GM21515 (cell line): ENCODE measurements around the gene SLC7A10.
"Not testable (repeated sequence)": the region's sequence is repeated elsewhere in the genome, so short reads cannot be mapped to it uniquely, and the experiment has no call there.

Experiments used
- ATAC-seq: cut with Tn5 transposase; IDR thresholded peaks from one replicate; pipeline ENCODE4 v1.9.1; 2021; ENCODE audit not compliant: unreplicated experiment

Gene SLC7A10

DNA sequence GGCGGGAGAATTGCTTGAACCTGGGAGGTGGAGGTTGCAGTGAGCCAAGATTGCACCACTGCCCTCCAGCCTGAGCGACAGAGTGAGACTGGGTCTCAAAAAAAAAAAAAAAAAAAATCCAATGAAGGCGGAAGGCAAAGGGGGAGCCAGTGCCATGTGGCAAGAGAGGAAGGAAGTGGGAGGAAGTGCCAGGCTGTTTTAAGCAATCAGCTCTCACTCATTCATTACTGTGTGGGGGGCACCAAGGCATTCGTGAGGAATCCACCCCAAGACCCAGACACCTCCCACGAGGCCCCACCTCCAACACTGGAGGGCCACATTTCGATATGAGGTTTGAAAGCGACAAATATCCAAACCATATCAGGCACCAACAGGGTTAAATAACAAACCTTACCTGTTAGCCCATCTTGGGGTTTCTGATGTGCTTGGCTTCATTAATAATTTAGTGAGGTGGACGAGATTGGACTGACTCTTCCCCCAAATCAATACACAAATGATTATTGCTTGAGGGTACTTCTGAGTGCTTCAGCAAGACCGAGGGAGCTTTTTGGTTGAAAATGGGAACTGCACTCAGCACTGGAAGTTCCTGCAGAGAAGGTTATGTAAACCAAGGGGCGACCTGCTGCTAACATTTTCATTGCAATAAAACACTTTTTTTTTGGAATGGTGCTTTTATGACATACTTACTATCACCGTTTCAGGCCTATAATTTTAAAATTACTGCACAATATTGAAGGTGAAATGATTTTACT lies 39.0 kb downstream of the SLC7A10 start:
- ATAC-seq = no peak

DNA sequence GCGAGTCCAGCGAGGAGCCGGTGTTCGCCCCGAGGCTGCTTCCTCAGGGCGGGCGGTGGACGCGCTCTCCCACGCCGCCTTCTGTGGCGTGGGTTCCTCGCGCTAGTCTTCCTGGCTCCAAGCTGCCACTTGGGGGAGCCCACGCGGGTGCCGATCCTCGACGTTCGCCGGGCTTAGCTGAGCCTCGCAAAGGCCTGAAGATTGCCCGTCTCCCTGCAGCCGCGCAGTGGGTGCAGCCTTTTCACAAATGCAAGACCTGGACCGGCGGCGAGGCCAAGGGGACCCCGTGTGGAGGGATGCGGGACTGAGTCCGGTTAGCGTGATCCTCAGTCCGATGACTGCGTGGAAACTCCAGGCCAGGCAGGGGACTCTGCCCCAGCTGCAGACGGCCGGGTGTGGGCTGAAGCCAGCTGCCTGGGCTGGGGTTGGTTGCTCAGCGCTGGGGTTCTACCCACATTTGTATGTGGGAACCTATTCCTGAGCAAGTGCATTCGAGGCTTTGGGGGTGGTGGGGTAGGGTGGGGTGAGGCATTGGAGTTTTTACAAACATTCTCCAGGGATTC lies 48.2 kb downstream of the SLC7A10 start:
- ATAC-seq = peak; percentile 26

DNA sequence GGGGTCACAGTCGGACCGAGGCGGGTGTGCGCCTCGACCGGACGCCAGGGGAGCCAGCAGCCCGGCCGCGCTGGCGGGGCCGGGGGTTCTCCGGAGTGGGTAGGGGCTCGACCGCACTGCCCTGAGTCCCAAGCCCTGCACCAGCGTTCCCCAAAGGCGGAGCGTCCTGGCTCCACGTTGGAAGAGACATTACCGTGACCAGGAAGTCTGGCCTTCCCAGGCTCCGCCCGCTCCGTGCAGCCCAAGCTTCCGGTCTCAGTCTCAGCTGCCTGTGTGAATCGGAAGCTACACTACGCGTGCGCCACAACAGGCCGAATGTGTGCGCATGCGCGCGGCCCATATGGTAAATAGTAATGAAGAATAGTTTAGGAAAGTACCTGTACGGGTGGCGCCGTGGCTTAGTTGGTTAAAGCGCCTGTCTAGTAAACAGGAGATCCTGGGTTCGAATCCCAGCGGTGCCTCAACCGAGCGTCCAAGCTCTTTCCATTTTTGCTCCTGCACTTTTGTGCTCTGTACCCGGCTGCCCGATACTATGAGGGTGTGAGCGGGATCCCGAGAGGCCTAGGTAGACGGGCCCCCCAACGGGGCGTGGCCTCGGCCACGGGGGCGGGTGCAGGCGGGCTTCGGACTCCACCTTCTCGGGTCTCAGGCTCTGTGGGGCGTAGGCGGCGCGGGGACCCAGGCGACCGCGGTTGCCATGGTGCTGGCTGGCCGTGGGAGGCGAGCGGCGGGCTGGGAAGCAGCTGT lies 48.8 kb downstream of the SLC7A10 start:
- peak; percentile 75 for ATAC-seq

DNA sequence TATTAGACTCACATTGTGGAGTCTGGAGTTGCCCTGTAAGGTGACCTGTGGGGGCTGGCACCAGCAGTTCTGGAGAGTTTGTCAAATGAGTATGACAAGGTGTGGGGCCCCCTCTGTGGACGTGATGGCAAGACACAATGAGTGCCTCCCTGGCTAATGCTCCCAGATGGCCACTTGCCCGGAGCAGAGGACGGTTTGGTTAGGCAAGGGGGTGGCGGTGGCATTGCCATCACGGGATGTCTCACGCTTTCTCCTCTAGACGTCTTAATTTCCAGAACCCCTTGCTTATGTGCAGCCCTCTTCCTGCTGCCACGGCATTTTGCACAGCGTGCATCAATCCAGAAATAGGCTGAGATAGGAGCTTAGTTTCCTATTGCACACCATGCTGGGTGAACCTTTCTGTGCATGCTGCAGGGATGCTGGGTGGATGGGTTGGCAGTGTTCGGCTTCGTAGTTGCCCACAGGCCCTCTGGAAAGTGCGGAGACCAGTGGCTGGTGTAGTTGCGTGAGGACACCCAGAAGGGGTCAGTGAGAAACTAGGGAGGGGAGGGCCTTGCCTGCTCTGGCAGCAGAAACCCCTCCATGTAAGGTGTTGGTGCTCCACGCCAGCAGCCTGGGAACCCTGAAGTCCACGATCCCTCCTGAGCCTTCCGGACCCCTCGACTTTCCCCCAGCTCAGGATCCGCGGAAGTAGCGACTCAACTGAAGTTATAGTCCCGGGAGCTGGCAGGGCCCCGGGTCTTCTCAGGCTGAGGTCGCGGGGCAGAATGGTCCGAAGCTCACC lies 49.6 kb downstream of the SLC7A10 start:
- ATAC-seq = no peak

DNA sequence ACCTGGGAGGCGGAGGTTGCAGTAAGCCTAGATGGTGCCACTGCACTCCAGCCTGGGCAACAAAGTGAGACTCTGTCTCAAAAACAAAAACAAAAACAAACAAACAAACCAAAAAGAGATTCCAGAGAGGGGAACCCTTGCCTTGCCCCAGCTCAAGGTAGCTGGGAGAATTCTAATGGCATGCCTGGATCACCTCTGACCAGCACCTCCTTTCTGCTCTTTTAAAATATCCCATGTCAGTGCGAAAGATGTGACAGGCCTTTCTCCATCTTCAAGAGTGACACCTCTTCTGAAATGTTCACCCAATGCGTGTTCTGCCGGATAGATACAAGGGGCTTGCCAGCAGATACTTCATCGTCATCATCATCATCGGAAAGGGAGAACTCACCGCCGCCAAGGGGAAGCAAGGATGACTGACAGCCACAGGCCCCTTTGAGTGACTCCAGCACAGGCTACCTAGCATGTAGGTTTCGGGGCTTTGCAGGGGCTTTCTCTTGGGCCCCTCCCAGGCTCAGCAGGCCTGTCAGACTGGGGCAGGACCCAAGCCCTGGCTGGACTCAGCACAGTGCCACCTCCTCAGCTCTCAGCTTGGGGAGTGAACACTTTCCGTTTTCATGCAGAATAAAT lies 50.4 kb downstream of the SLC7A10 start:
- no peak for ATAC-seq

DNA sequence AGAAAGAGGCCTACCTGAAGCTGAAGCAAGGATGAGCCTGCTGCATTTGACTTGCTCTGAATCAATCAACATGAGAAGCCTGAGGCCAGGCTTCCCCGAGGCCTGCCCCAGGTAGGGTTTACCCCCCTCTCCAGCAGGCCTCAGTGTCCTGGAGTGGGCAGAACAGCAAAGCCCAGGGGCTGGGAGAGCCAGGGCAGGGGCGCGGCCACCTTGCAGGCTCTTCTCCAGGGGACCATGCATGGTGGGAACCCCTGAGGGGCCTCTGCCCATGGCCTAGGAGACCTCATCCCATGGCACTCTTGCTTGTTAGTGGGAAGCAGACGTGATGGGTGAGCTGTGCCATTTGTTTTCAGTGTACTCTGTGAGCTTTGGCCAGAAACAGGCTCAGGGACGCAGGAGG lies 51.5 kb downstream of the SLC7A10 start:
- ATAC-seq = no peak

DNA sequence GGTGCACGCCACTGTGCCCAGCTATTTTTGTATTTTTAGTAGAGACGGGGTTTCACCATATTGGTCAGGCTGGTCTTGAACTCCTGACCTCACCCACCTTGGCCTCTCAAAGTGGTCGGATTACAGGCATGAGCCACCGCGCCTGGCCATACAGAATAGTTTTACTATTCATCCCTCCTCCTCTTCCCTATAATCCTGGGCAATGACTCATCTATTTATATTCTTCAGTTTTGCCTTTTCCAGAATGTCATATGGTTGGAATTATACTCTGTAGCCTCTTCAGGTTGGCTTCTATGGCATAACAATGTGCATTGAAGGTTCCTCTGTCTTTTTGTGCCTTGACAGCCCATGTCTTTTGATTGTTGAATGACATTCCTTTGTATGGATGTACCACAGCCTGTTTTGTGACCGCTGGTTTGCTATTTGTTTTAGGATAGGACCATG lies 53.7 kb downstream of the SLC7A10 start:
- ATAC-seq = no peak

DNA sequence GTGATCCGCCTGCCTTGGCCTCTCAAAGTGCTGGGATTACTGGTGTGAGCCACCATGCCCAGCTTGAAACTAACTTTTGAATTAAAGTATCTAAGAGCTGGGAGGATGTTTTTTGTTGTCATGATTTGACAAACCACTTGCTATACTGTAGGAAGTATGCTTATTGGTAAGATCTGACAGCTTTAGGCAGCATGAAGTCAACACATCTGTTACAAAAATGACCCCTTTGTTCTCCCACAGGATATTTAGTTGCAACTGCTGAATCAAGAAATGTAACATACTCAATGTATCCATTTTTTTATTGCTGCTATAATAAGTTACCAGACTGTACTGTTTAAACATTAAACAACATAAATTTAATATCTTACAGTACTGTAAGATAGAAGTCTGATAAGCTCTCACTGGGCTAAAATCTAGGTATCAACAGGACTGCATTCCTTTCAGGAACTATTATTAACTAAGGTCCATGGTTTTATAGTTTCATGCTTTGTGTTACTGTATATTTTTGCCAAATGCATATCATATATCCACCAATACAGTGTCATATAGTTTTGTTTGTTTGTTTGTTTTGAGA lies 54.3 kb downstream of the SLC7A10 start:
- ATAC-seq = no peak

DNA sequence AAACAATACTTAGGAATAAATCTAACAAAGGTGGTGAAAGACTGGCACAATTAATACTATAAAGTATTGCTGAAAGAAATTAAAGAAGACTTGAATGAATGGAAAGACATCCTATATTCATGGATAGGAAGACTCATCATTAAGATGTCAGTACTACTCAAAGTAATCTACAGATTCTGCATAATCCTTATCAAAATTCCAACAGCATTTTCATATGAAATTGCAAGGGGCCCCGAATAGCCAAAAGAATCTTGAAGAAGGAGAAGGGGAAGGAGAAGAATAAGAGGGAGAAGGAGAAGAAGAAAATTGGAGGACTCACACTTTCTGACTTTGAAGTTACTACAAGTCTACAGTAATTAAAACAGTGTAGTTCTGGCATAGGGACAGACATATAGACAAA lies 57.1 kb downstream of the SLC7A10 start:
- ATAC-seq = no peak

DNA sequence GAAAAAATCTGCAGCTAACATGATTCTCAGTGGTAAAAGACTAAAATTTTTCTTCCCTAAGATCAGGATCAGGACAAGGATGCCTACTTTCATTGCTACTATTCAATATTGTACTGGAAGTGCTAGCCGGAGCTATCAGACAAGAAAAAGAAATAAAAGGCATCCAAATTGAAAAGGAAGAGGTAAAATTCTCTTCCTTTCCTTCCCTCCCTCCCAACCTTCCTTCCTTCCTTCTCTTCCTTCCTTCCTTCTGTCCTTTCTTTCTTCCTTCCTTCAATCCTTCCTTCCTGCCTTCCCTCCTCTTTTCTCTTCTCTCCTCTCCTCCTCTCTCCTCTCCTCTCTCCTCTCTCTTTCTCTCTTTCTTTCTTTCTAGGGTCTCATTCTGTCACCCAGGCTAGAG lies 58.2 kb downstream of the SLC7A10 start:
- no peak for ATAC-seq

DNA sequence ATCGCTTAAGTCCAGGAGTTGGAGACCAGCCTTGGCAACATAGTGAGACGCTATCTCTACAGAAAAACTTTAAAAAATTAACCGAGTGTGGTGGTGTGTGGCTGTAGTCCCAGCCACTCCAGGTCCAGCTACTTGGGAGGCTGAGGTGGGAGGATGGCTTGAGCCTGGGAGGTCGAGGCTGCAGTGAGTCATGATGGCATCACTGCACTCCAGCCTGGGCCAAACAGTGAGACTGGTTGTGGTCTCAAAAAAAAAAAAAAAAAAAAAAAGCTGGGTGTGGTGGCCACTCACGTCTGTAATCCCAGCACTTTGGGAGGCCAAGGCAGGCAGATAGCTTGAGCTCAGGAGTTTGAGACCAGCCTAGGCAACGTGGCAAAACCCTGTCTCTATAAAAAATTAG lies 59.6 kb downstream of the SLC7A10 start:
- ATAC-seq = not testable (repeated sequence)

DNA sequence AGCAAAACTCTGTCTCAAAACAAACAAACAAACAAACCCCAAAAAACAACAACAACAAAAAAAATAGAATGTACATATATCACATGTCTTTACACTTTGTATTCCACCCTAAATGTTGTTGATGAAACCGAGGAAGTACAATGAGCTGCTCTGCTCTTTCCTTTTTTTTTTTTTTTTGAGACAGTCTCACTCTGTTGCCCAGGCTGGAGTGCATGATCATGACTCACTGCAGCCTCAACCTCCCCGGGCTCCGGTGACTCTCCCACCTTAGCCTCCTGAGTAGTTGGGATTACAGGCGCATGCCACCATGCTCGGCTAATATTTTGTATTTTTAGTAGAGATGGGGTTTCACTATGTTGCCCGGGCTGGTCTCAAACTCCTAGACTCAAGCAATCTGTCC lies 62.2 kb downstream of the SLC7A10 start:
- ATAC-seq = no peak

DNA sequence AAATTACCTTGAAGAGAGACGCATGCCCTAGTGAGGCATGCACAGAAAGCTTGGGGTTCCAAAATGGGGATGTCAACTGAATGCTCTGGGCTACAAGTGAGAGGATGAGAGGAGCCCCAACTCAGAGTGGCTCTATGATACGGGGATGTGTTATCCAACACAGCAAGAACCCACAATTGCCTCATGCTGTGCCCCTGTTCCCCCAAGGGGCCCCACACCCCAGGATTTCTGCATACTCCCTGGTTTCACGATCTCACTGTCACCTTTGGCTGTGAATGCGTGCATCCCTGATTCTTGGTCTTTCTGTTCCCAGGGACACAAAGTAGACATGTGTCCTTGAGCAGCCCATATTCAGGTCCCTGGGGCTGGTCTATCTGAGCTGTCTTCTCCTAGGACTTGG lies 64.4 kb downstream of the SLC7A10 start:
- no peak for ATAC-seq

DNA sequence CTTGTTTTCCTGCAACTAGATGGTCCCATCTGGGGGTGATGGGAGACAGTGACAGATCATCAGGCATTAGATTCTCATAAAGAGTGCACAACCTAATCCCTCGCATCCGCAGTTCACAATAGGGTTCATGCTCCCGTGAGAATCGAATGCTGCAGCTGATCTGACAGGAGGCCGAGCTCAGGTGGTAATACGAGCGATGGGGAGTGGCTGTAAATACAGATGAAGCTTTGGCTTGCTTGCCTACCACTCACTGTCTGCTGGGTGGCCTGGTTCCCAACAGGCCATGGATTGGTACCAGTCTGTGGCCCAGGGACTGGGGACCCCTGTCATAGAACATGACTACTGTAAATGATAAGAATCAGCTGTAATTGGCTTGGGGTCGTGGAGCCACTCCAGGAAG lies 65.8 kb downstream of the SLC7A10 start:
- ATAC-seq = no peak

DNA sequence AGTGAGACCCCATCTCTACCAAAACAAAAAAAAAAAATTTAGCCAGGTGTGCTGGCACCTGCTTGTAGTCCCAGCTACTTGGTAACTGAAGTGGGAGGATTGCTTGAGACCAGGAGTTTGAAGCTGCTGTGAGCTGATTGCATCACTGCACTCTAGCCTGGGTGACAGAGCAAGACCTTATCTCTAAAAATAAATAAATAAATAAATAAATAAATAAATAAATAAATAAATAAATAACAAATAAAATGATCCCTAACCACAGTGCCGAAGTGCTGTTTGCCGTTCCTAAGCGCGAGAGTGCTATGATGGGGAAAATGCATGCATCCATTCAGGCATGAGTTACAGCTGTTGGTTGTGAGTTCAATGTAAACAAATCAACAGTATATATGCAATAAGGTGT lies 66.5 kb downstream of the SLC7A10 start:
- no peak for ATAC-seq
